ENCODE measurements around the gene ROS1.
"Not testable (repeated sequence)": the region's sequence is repeated elsewhere in the genome, so short reads cannot be mapped to it uniquely, and the experiment has no call there.

The ROS1 gene

DNA sequence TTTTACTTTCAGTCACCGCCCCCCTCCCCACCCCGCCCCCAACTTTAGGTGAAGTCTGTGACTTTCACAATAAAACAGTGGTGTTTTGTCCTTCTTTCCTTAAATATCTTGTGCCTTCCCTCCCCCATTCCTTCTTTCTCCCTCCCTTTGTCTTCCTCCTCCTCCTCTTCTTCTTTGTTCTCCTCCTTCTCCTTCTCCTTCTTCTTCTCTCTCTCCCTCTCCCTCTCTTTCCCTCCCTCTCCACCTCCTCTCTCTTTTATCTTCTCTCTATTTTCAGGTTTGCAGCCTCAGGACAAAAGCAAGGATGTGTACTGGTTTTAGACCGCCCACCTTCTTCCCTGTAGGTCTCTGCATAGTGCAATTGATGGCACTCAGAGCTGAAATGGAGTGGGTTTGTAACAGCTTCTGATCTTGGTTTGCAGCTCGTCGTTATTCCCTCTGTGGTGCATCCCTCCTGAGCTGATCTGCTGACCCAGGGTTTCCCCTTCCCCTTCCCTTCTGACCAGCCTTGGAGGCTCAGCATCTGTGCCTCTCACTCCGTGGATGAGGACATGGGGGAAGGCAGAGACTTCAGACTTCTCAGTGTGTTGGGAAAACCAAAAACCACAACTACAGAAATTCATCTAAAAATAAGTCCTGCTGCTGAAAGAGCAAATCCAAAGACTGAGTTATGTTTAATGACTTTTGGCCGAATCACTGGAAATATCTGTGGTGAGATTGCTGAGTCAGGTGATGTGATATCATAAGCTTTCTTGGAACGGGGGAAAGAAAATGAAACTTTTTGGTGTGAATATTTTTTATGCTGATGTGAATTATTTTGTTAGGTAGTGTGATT is 153.5 kb downstream of the ROS1 start:
- Histone ChIP-seq H3K4me3 (no peak overlapping the region), H3K27ac (no peak overlapping the region)

DNA sequence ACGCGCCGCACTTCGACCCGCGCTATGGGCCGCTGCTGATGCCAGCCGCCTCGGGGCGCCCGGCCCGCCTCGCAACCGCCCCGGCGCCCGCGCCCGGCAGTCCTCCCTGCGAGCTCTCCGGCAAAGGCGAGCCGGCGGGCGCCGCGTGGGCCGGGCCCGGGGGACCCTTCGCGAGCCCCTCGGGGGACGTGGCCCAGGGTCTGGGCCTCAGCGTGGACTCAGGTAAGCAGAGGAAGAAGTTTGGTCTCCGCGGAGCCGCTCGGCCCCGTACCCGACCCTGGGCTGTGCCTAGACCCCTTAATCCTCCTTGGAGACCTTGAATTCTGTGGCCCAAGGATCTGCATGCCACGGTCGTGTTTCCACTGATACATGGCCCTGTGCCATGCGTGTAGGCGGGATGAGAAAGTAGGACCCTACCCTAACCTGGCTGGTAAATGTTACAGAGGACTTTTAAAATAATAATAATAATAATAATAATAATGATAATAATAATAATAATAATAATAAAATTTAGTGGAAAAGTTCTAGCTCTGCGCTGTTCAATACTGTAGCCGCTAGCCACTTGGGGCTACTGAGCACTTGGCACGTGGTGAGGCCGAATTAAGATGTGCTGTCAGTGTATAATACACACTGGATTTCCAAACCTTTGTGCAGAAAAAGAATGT is 154.8 kb downstream of the ROS1 start:
- Histone ChIP-seq H3K4me3 (peak overlapping the region in 1 of 7 experiments; percentile 12), H3K27ac (no peak overlapping the region)

DNA sequence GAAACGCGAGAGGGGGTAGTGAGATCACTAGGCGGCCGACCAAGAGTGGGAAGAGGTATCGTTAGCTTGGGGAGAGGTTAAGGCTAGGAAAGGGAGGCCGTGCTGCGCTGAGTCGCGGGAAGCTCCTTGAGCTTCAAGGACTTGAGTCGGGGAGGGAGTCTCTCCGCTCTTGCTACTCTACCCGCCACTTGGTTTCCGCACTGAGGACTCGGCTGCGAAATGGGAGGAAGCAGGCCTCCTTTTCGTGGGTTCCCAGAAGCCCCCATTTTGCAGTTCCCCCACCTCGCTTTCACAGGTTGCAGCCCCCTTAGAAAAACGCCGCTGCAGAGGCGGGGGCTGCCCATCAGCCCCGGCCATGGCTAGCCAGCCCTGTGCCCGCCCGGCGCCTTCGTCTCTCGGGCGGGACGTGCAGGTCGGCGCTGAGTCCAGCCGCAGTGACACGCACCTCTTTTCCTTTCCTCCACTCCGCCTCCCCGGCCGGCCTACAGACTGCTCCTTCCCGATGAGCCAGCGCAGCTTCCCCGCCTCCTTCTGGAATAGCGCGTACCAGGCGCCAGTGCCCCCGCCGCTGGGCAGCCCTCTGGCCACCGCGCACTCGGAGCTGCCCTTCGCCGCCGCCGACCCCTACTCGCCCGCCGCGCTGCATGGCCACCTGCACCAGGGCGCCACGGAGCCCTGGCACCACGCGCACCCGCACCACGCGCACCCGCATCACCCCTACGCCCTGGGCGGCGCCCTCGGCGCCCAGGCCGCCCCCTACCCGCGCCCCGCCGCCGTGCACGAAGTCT is 155.5 kb downstream of the ROS1 start:
- Histone ChIP-seq H3K27ac (no peak overlapping the region), H3K4me3 (peak overlapping the region in 1 of 7 experiments; percentile 12)

GRCh38 chr6:117269638-117270054 is 156.1 kb downstream of the ROS1 start:
- Histone ChIP-seq H3K27ac (no peak overlapping the region), H3K4me3 (no peak overlapping the region)

GRCh38 chr6:117268924-117269323 is 156.8 kb downstream of the ROS1 start:
- H3K27ac ChIP-seq: no peak overlapping the region
- H3K4me3 ChIP-seq: no peak overlapping the region

- Histone ChIP-seq H3K27ac (no peak overlapping the region), H3K4me3 (no peak overlapping the region)
These were observed 157.8 kb downstream of the ROS1 start for GRCh38 chr6:117267766-117268534.

DNA sequence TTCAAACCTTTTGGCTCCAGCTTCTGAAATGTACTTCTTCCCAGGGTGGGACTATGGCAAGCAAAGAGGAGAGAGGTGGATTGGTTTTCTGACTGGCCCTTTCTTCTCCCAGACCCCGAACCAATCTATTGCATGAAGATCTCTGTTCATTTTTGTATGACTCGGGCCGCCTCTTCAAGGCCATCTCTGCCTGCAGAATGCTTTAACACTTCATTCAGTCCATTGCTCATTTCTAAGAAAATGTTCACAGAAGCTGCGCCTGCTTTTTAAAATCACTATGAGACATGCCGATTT is 158.7 kb downstream of the ROS1 start:
- H3K27ac ChIP-seq: no peak overlapping the region
- no peak overlapping the region for H3K4me3 ChIP-seq

DNA sequence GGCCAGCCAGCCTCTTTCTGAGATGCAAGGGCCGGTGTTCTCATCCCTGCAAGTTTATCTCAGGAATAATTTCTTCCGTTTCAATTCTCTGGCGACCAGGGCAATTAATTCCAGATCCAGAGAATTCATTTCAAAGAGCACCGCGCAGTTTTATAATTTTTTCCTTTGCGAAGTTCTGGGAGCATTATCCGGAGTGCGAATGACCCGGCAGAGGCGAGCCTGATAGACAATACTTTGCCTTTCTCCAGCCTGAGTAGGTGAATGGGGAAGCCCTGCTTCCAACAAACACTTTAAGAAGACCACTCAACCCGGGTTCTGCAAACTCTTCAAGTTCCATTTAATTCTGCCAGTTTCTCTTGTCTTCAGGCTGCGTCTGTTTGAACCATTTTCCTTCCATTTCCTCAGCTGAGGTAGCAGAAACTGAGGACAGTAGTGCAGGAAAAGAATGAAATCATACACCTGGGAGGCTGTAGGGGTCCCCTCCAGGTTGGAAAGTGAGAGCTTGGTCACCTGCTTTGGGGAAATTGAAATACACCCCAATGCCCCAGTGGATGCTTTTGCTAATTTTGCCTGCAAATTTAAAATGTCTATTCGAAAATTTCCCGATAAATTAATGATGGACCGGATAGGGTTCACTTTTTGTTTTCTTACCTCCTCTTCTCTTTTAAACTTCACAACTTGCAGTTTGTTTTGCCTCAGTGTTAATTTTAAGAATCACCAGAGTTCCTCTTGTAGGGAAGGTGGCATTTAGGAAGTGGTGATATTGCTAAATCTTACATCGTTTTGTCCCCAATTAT is 159.3 kb downstream of the ROS1 start:
- Histone ChIP-seq H3K27ac (no peak overlapping the region), H3K4me3 (peak overlapping the region in 1 of 7 experiments; percentile 36)

DNA sequence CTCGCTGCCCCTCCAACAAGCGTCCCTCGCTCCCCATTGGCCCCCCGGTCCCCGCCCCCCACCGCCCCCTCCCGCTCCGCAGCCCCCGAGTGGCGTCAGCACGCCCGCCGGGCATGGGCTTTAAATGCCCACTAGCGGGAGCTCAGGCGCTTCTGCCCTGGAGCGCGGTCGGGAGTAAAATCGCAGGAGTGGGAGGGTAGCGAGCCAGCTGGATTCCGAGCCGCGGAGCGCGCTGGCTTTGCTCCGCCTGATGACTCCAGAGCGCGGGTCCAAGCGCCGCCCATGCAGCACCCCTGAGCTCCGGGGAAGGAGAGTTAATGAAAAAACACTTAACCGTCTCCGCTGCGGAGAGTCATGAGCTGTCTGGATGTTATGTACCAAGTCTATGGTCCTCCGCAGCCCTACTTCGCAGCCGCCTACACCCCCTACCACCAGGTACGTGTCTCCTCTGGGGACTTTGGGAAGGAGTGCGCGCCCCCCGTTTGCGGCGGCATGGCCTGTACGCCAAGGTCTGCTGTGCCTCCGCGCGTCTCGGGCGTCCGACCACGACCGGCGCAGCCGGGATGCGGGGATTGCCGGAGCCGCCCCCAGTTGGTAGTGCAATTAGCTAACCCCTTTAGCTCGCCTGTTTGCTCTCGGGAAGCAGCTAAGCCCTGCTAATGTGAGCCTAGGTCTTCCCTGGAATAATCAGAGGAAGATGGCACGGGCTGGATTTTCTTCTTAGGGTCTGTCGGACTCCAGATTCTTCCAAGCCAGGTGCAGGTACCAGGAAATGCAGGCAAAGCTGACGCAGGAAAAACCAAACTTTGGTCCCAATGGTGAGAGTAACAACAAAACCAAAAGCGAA is 160.1 kb downstream of the ROS1 start, which contains the start of gene VGLL2:
TSS of gene VGLL2 (plus strand) at position 149 of the 847 bp plus-strand sequence. CDS start at position 355, 206 bp downstream.
- Histone ChIP-seq H3K4me3 (peak within 1 kb of the TSS; percentile 5 to 36 (median 17)), H3K27ac (no peak within 1 kb of the TSS)

GRCh38 chr6:117264692-117265409 is 160.9 kb downstream of the ROS1 start:
- H3K4me3 ChIP-seq: peak overlapping the region; percentile 5 to 36 (median 17)
- no peak overlapping the region for H3K27ac ChIP-seq

DNA sequence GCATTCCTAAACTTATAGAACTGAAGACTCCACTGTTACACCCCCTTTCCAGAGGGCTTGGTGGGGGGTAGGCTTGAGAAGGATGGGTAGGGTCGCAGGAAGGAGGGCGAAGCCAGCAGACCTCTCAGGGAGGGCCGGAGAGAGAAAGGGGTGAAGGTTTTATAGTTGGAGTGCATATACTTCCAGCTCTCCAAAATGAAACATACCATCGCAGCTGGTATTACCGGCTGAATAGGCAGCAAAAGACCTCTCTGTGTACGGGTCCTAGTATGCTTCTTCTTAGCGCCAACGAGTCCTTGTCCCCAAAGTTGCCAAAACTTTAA is 161.4 kb downstream of the ROS1 start:
- peak overlapping the region in 4 of 7 experiments; percentile 12 to 36 (median 28) for H3K4me3 ChIP-seq
- H3K27ac ChIP-seq: no peak overlapping the region

GRCh38 chr6:117263353-117263927 is 162.3 kb downstream of the ROS1 start:
- no peak overlapping the region for H3K4me3 ChIP-seq
- H3K27ac ChIP-seq: no peak overlapping the region

GRCh38 chr6:117262799-117263198 is 162.9 kb downstream of the ROS1 start:
- no peak overlapping the region for H3K4me3 ChIP-seq
- no peak overlapping the region for H3K27ac ChIP-seq

GRCh38 chr6:117253785-117254184 is 172.0 kb downstream of the ROS1 start:
- H3K27ac ChIP-seq: no peak overlapping the region
- no peak overlapping the region for H3K4me3 ChIP-seq

- not testable (repeated sequence) for H3K4me3 ChIP-seq, H3K27ac ChIP-seq
These were observed 180.8 kb downstream of the ROS1 start for GRCh38 chr6:117244979-117245378.

DNA sequence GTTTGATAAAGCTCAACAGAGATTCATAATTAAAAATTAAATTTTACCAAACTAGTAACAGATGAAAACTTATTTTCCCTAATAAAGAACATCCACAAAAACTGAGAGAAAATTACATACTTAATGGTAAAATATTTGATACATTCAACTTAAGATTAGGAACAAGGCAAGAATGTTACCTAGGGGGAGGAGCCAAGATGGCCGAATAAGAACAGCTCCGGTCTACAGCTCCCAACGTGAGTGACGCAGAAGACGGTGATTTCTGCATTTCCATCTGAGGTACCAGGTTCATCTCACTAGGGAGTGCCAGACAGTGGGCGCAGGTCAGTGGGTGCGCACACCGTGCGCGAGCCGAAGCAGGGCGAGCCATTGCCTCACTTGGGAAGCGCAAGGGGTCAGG is 181.2 kb downstream of the ROS1 start:
- not testable (repeated sequence) for H3K4me3 ChIP-seq, H3K27ac ChIP-seq

Measured in skin epidermis (tissue), 12 donors.